Transverse colon (tissue), 3 donors: ENCODE measurements around the gene OR52W1.

ENCODE experiments used
- CTCF ChIP-seq, 5 experiments: fragments of 200-600 bp in 3 of 5; fragments of 450-650 bp in 2 of 5; sonication (generic) in 3 of 5; IDR thresholded peaks; 1 replicate in 2 of 5; 2 replicates in 3 of 5; pipeline ENCODE4 v1.5.1; 2016 to 2017; ENCODE audit warnings: antibody characterized with exemption in 5 of 5, inconsistent platforms in 3 of 5, mild to moderate bottlenecking in 2 of 5, moderate library complexity in 1 of 5
- EP300 ChIP-seq: sonication (generic); formaldehyde crosslinking; IDR thresholded peaks from one replicate; pipeline ENCODE4 v1.6.1; 2017; ENCODE audit warnings: antibody characterized with exemption, low read depth
- POLR2A ChIP-seq: fragments of 450-650 bp; IDR thresholded peaks from one replicate; pipeline ENCODE4 v1.6.1; 2016; ENCODE audit warnings: antibody characterized with exemption, mild to moderate bottlenecking, moderate library complexity

- TF ChIP-seq POLR2A (no peak), CTCF (IDR thresholded peaks at IDR 0.05) (no peak), EP300 (no peak)
Observed at GRCh38 chr11:6223854-6224253, 24.8 kb downstream of the OR52W1 start.
